Esophagus (tissue), 2 donors: ENCODE data around the gene CEP85. TPM values are rescaled to one million over a fixed set of nuclear protein-coding genes. Genes with fewer than 3 reads are reported as not detected.

Experiments used
- H3K27ac ChIP-seq, 2 donors: one replicate each; pipeline ENCODE4 v1.5.1; 2013; ENCODE audit warnings: low read depth in 2 of 2, mild to moderate bottlenecking in 2 of 2, inconsistent platforms in 1 of 2, low read length in 1 of 2, moderate library complexity in 1 of 2
- H3K27me3 ChIP-seq, 2 donors: one replicate each; pipeline ENCODE4 v1.6.1; 2013; ENCODE audit warnings: low read length in 2 of 2, control low read depth in 1 of 2, mild to moderate bottlenecking in 1 of 2; ENCODE audit not compliant: insufficient read depth in 2 of 2, control insufficient read depth in 1 of 2
- H3K36me3 ChIP-seq, 2 donors: one replicate each; pipeline ENCODE4 v1.6.1; 2013; ENCODE audit warnings: low read length in 1 of 2; ENCODE audit not compliant: control insufficient read depth in 2 of 2, insufficient read depth in 2 of 2
- H3K4me1 ChIP-seq, 2 donors: one replicate each; pipeline ENCODE4 v1.6.1; 2013; ENCODE audit warnings: low read length in 1 of 2; ENCODE audit not compliant: control insufficient read depth in 2 of 2, insufficient read depth in 2 of 2
- H3K4me3 ChIP-seq, 2 donors: one replicate each; pipeline ENCODE4 v1.5.1; 2013; ENCODE audit warnings: low read length in 2 of 2, mild to moderate bottlenecking in 2 of 2, low read depth in 1 of 2, moderate library complexity in 1 of 2
- H3K9me3 ChIP-seq, 2 donors: one replicate each; pipeline ENCODE4 v1.6.1; 2013; ENCODE audit warnings: mild to moderate bottlenecking in 2 of 2, low read depth in 1 of 2, low read length in 1 of 2, moderate library complexity in 1 of 2; ENCODE audit not compliant: control insufficient read depth in 2 of 2, insufficient read depth in 1 of 2
- WGBS, 2 donors: extraction: QIAGEN DNeasy Blood & Tissue Kit; methylation state at CpG; one replicate each; pipeline ENCODE4 v1.1.7; 2013; 5-methylcytosine and 5-hydroxymethylcytosine counted together
- polyA plus RNA-seq, 2 donors: library from polyadenylated mRNA; stranded (reverse); fragments of 200-250 nt; gene quantifications; one replicate each; pipeline ENCODE4 v1.2.3, GENCODE V29; 2013
- donor health status: healthy with polysubstance abuse.
- donor health status: Bipolar disorder and iron deficiency.

Gene CEP85
- polyA plus RNA-seq, 2 donors: 5.3 to 5.9 TPM

- Histone ChIP-seq H3K9me3 (no peaks in the 10 kb centered on the region), H3K4me3 (no peak overlapping the region), H3K27ac (no peak overlapping the region), H3K4me1 (peaks cover 0 to 5% of the 10 kb centered on the region in 2 donors), H3K27me3 (no peaks in the 10 kb centered on the region), H3K36me3 (no peaks in the 10 kb centered on the region)
- 90 to 92% methylated on average over 3 of the region's 3 CpGs for WGBS, 2 donors
These were observed 36.7 kb upstream of the CEP85 start for GRCh38 chr1:26197301-26197700.

- H3K36me3 ChIP-seq: no peaks in the 10 kb centered on the region
- no peaks in the 10 kb centered on the region for H3K9me3 ChIP-seq
- H3K27me3 ChIP-seq: no peaks in the 10 kb centered on the region
- H3K4me1 ChIP-seq: peaks cover 0 to 5% of the 10 kb centered on the region in 2 donors
- H3K4me3 ChIP-seq: no peak overlapping the region
- no peak overlapping the region for H3K27ac ChIP-seq
- WGBS, 2 donors: 85 to 91% methylated on average over 11 of the region's 11 CpGs
These were observed 36.2 kb upstream of the CEP85 start for GRCh38 chr1:26197813-26198212.

- Histone ChIP-seq H3K4me3 (no peak overlapping the region), H3K27ac (no peak overlapping the region), H3K4me1 (peaks cover 0 to 5% of the 10 kb centered on the region in 2 donors), H3K36me3 (no peaks in the 10 kb centered on the region), H3K27me3 (no peaks in the 10 kb centered on the region), H3K9me3 (no peaks in the 10 kb centered on the region)
- WGBS, 2 donors: 89 to 94% methylated on average over 5 of the region's 5 CpGs
These were observed 33.6 kb upstream of the CEP85 start for GRCh38 chr1:26200413-26200812.

- Histone ChIP-seq H3K4me3 (no peak overlapping the region), H3K9me3 (no peaks in the 10 kb centered on the region), H3K36me3 (no peaks in the 10 kb centered on the region), H3K27ac (no peak overlapping the region), H3K4me1 (peaks cover 0 to 5% of the 10 kb centered on the region in 2 donors), H3K27me3 (no peaks in the 10 kb centered on the region)
- WGBS, 2 donors: 80 to 84% methylated on average over 9 of the region's 9 CpGs
These were observed 30.2 kb upstream of the CEP85 start for GRCh38 chr1:26203642-26204318.

GRCh38 chr1:26210147-26210870 lies 23.7 kb upstream of the CEP85 start:
- H3K4me3 ChIP-seq: no peak overlapping the region
- no peaks in the 10 kb centered on the region for H3K9me3 ChIP-seq
- H3K36me3 ChIP-seq: no peaks in the 10 kb centered on the region
- H3K4me1 ChIP-seq: no peaks in the 10 kb centered on the region
- H3K27ac ChIP-seq: no peak overlapping the region
- WGBS, 2 donors: 83 to 85% methylated on average over 5 of the region's 5 CpGs
- H3K27me3 ChIP-seq: no peaks in the 10 kb centered on the region

- Histone ChIP-seq H3K36me3 (no peaks in the 10 kb centered on the region), H3K9me3 (no peaks in the 10 kb centered on the region), H3K27ac (no peak overlapping the region), H3K4me3 (no peak overlapping the region), H3K4me1 (no peaks in the 10 kb centered on the region), H3K27me3 (no peaks in the 10 kb centered on the region)
- 83 to 87% methylated on average over 5 of the region's 5 CpGs for WGBS, 2 donors
These were observed 21.3 kb upstream of the CEP85 start for GRCh38 chr1:26212726-26213125.

- H3K4me1 ChIP-seq: no peaks in the 10 kb centered on the region
- no peaks in the 10 kb centered on the region for H3K27me3 ChIP-seq
- no peaks in the 10 kb centered on the region for H3K9me3 ChIP-seq
- H3K27ac ChIP-seq: no peak overlapping the region
- H3K4me3 ChIP-seq: no peak overlapping the region
- WGBS, 2 donors: 77 to 82% methylated on average over 6 of the region's 6 CpGs
- no peaks in the 10 kb centered on the region for H3K36me3 ChIP-seq
These were observed 20.6 kb upstream of the CEP85 start for GRCh38 chr1:26213335-26213905.

- Histone ChIP-seq H3K27ac (no peak overlapping the region), H3K27me3 (no peaks in the 10 kb centered on the region), H3K4me1 (peaks cover 0 to 4% of the 10 kb centered on the region in 2 donors), H3K4me3 (no peak overlapping the region), H3K36me3 (no peaks in the 10 kb centered on the region), H3K9me3 (no peaks in the 10 kb centered on the region)
- 41 to 43% methylated on average over 3 of the region's 3 CpGs for WGBS, 2 donors
These were observed 18.8 kb upstream of the CEP85 start for GRCh38 chr1:26215246-26215645.

- WGBS, 2 donors: 37 to 43% methylated on average over 11 of the region's 11 CpGs
- no peaks in the 10 kb centered on the region for H3K9me3 ChIP-seq
These were observed 15.0 kb upstream of the CEP85 start for GRCh38 chr1:26218906-26219494.

More at GRCh38 chr1:26218906-26219494, 15.0 kb upstream of the CEP85 start:
- no peaks in the 10 kb centered on the region for H3K36me3 ChIP-seq
- no peak overlapping the region for H3K27ac ChIP-seq
- H3K27me3 ChIP-seq: no peaks in the 10 kb centered on the region
- H3K4me3 ChIP-seq: no peak overlapping the region
- H3K4me1 ChIP-seq: peaks cover 0 to 4% of the 10 kb centered on the region in 2 donors
